ENCODE measurements around the gene EZR.

GRCh38 chr6:158860279-158860865 lies 41.2 kb upstream of the EZR start:
- TF ChIP-seq YY1 (IDR thresholded peaks at IDR 0.05; ENCODE audit: insufficient read depth, insufficient read length), result no peak
- no peak for TF ChIP-seq ZNF274 (IDR thresholded peaks at IDR 0.05; ENCODE audit: low read depth, low read length)
- TF ChIP-seq SUZ12 (IDR thresholded peaks at IDR 0.05; ENCODE audit: extremely low read depth, insufficient read depth, insufficient read length), result no peak

Data from NT2/D1 (cell line).